B cell (primary cell): ENCODE measurements around the gene NPTXR. TPM values are rescaled to one million over a fixed set of nuclear protein-coding genes. Genes with fewer than 3 reads are reported as not detected.

ENCODE experiments used
- ATAC-seq: fragments of 200-7000 bp; cut with Tn5 transposase; one replicate; pipeline ENCODE4 v1.10.0; 2021; ENCODE audit warnings: low read depth, mild to moderate bottlenecking, moderate number of reproducible peaks, moderate library complexity
- CTCF ChIA-PET: fragments of 350-600 bp; sonication (Branson Sonifier 250); formaldehyde crosslinking; loops from one replicate; lab custom pipeline; 2021; ENCODE audit warnings: antibody characterized with exemption, inconsistent platforms; lab: Charles Lee
- POLR2A ChIA-PET: fragments of 350-600 bp; sonication (Branson Sonifier 250); formaldehyde crosslinking; loops from one replicate; lab custom pipeline; 2021; ENCODE audit warnings: antibody characterized with exemption; lab: Charles Lee
- DNase-seq: peaks from one replicate; pipeline ENCODE4 v3.0.0; 2013
- H2AFZ ChIP-seq: 2 replicates; pipeline ENCODE4 v1.6.1; 2012; ENCODE audit warnings: mild to moderate bottlenecking, low read depth, low read length; ENCODE audit not compliant: insufficient read depth, poor library complexity, severe bottlenecking
- H3K27ac ChIP-seq, 2 donors: 1 replicate in 1 of 2; 2 replicates in 1 of 2; pipeline ENCODE4 v1.5.1; 2012 to 2013; ENCODE audit warnings: low read length in 2 of 2, mild to moderate bottlenecking in 2 of 2, moderate library complexity in 1 of 2
- H3K27me3 ChIP-seq, 4 experiments: fragments of 200-600 bp in 1 of 4; sonication (generic) in 1 of 4; replicated peaks in 1 of 4; 1 replicate in 2 of 4; 2 replicates in 2 of 4; pipeline versions ENCODE4 v1.6.1 to v1.7.0; 2013 to 2016; ENCODE audit warnings: low read length in 3 of 4, mild to moderate bottlenecking in 2 of 4, mixed read lengths in 1 of 4, moderate library complexity in 1 of 4; ENCODE audit not compliant: insufficient read depth in 4 of 4, control insufficient read depth in 3 of 4; ENCODE audit errors: control extremely low read depth in 1 of 4
- H3K36me3 ChIP-seq, 2 experiments: replicated peaks in 1 of 2; 1 replicate in 1 of 2; 2 replicates in 1 of 2; pipeline versions ENCODE4 v1.6.1 to v1.7.1; 2013; ENCODE audit warnings: low read length in 1 of 2; ENCODE audit not compliant: insufficient read depth in 2 of 2, control insufficient read depth in 1 of 2; ENCODE audit errors: control extremely low read depth in 1 of 2, extremely low read depth in 1 of 2
- H3K4me1 ChIP-seq, 2 donors: fragments of 200-600 bp in 1 of 2; sonication (generic) in 1 of 2; 1 replicate in 1 of 2; 2 replicates in 1 of 2; pipeline versions ENCODE4 v1.5.1 to v1.6.1; 2013 to 2017; ENCODE audit warnings: low read length in 2 of 2; ENCODE audit not compliant: control insufficient read depth in 2 of 2, insufficient read depth in 2 of 2
- H3K4me2 ChIP-seq: replicated peaks from 2 replicates; pipeline ENCODE3; 2012; ENCODE audit warnings: mild to moderate bottlenecking, low read depth, low read length; ENCODE audit not compliant: poor library complexity, severe bottlenecking
- H3K4me3 ChIP-seq, 5 experiments: fragments of 200-600 bp in 1 of 5; sonication (generic) in 1 of 5; 1 replicate in 3 of 5; 2 replicates in 2 of 5; pipeline versions ENCODE4 v1.5.1 to v1.7.0; 2011 to 2016; ENCODE audit warnings: low read length in 4 of 5, mild to moderate bottlenecking in 4 of 5, low read depth in 2 of 5, control low read depth in 1 of 5, moderate library complexity in 1 of 5; ENCODE audit not compliant: insufficient read depth in 1 of 5; ENCODE audit errors: control extremely low read depth in 1 of 5, extremely low read depth in 1 of 5
- H3K79me2 ChIP-seq: fragments of 200-600 bp; sonication (generic); one replicate; pipeline ENCODE4 v1.6.0; 2016; ENCODE audit warnings: low read length; ENCODE audit not compliant: control insufficient read depth, insufficient read depth
- H3K9ac ChIP-seq: fragments of 200-600 bp; sonication (generic); 2 replicates; pipeline ENCODE4 v1.6.1; 2017; ENCODE audit warnings: mild to moderate bottlenecking, low read length, moderate library complexity
- H3K9me3 ChIP-seq, 3 donors: one replicate each; pipeline versions ENCODE4 v1.6.1 to v1.7.1; 2013; ENCODE audit warnings: low read length in 2 of 3; ENCODE audit not compliant: control insufficient read depth in 2 of 3, insufficient read depth in 1 of 3; ENCODE audit errors: control extremely low read depth in 1 of 3
- H4K20me1 ChIP-seq: 2 replicates; pipeline ENCODE4 v1.6.0; 2012; ENCODE audit warnings: mild to moderate bottlenecking, low read length; ENCODE audit not compliant: insufficient read depth, control insufficient read depth, poor library complexity, severe bottlenecking
- H3K27ac Mint-ChIP-seq: one replicate; pipeline ENCODE4 v1.8.0; 2021; ENCODE audit warnings: mixed read lengths
- H3K27me3 Mint-ChIP-seq: one replicate; pipeline ENCODE4 v1.8.0; 2021; ENCODE audit warnings: mixed read lengths
- H3K4me1 Mint-ChIP-seq: one replicate; pipeline ENCODE4 v1.8.0; 2021; ENCODE audit warnings: mixed read lengths
- H3K4me3 Mint-ChIP-seq: one replicate; pipeline ENCODE4 v1.8.0; 2021; ENCODE audit warnings: mixed read lengths
- H3K9me3 Mint-ChIP-seq: one replicate; pipeline ENCODE4 v1.8.0; 2022; ENCODE audit warnings: mixed read lengths; ENCODE audit not compliant: insufficient read depth
- CTCF ChIP-seq: fragments of 200-600 bp; IDR thresholded peaks from one replicate; pipeline ENCODE4 v1.8.0; 2022; ENCODE audit warnings: antibody characterized with exemption, mild to moderate bottlenecking
- EZH2 ChIP-seq: IDR thresholded peaks from 2 replicates; pipeline ENCODE4 v1.6.1; 2012; ENCODE audit warnings: borderline replicate concordance, low read depth, mild to moderate bottlenecking, moderate library complexity, low read length; ENCODE audit not compliant: insufficient read depth, poor library complexity, severe bottlenecking
- WGBS: methylation state at CpG from one replicate; pipeline ENCODE4 v1.1.5; 2013; ENCODE audit warnings: missing lambda C conversion rate; ENCODE audit not compliant: insufficient coverage; 5-methylcytosine and 5-hydroxymethylcytosine counted together
- intact Hi-C: fragments of 100-400 bp; cut with micrococcal nuclease; formaldehyde crosslinking; loops from one replicate; pipeline ENCODE4 v1.10.0; 2022
- polyA plus RNA-seq: library from polyadenylated mRNA; depleted of rRNA; stranded (reverse); fragments of >200 nt; gene quantifications from 2 replicates; pipeline ENCODE4 v1.2.3, GENCODE V29; 2012
- total RNA-seq, 2 donors: library from RNA; stranded (reverse); fragments of 120-200 nt in 1 of 2; gene quantifications; 1 replicate in 1 of 2; 2 replicates in 1 of 2; pipeline versions ENCODE4 v1.2.3 to v1.2.4, GENCODE V29; 2013 to 2022

NPTXR gene
- total and polyA plus RNA-seq, 2 donors (not counting 1 experiment from before 2014, with no cell fraction given): 0.16 to 0.71 TPM

GRCh38 chr22:38830026-38830844 lies 13.6 kb downstream of the NPTXR start:
- DNase-seq (no peak), ATAC-seq (no peak)
- Histone ChIP-seq H3K36me3 (no peaks in the 10 kb centered on the region), H3K4me3 (no peak overlapping the region), H4K20me1 (no peaks in the 10 kb centered on the region), H3K27me3 (no peaks in the 10 kb centered on the region), H3K9me3 (peaks cover 0 to 11% (median 0%) of the 10 kb centered on the region in 3 donors), H2AFZ (no peak overlapping the region), H3K4me2 (no peak overlapping the region), H3K4me1 (no peaks in the 10 kb centered on the region), H3K79me2 (no peaks in the 10 kb centered on the region), H3K27ac (no peak overlapping the region), H3K9ac (no peak overlapping the region)
- Mint-ChIP-seq H3K9me3 (no peaks in the 10 kb centered on the region), H3K4me3 (no peak overlapping the region), H3K4me1 (no peaks in the 10 kb centered on the region), H3K27ac (no peak overlapping the region), H3K27me3 (peaks cover 19% of the 10 kb centered on the region)
- TF ChIP-seq EZH2 (no peak), CTCF (no peak)
- intact Hi-C loops: no loop called here
- CTCF ChIA-PET: interaction anchor here (1.3 kb wide), 1 partner anchor 10 kb away, joined by 4 read pairs; no protein-coding TSS in a partner anchor
- POLR2A ChIA-PET: no interaction called here
- 92% methylated on average over 13 of the region's 17 CpGs for WGBS

- WGBS: 80% methylated on average over 4 of the region's 4 CpGs
- POLR2A ChIA-PET: no interaction called here
Observed at GRCh38 chr22:38829485-38829884, 14.3 kb downstream of the NPTXR start.

More at GRCh38 chr22:38829485-38829884, 14.3 kb downstream of the NPTXR start:
- Mint-ChIP-seq H3K27me3 (peaks cover 16% of the 10 kb centered on the region), H3K4me3 (no peak overlapping the region), H3K4me1 (no peaks in the 10 kb centered on the region), H3K9me3 (no peaks in the 10 kb centered on the region), H3K27ac (no peak overlapping the region)
- Histone ChIP-seq H4K20me1 (no peaks in the 10 kb centered on the region), H3K27ac (no peak overlapping the region), H2AFZ (no peak overlapping the region), H3K9me3 (peaks cover 0 to 11% (median 0%) of the 10 kb centered on the region in 3 donors), H3K4me3 (no peak overlapping the region), H3K79me2 (no peaks in the 10 kb centered on the region), H3K9ac (no peak overlapping the region), H3K4me1 (no peaks in the 10 kb centered on the region), H3K4me2 (no peak overlapping the region), H3K36me3 (no peaks in the 10 kb centered on the region), H3K27me3 (no peaks in the 10 kb centered on the region)
- ATAC-seq (no peak), DNase-seq (no peak)
- CTCF ChIA-PET: interaction anchor here (1.3 kb wide), 1 partner anchor 9 kb away, joined by 4 read pairs; no protein-coding TSS in a partner anchor
- TF ChIP-seq CTCF (no peak), EZH2 (no peak)
- intact Hi-C loops: no loop called here
